Naive B cell (primary cell): ENCODE data around the gene PLEKHM3. TPM values are rescaled to one million over a fixed set of nuclear protein-coding genes. Genes with fewer than 3 reads are reported as not detected.
A peak's percentile ranks its signal among the peaks of the same experiment; 100 is the strongest.

Experiments used
- ATAC-seq, 2 donors: fragments of 150-1000 bp; cut with Tn5 transposase; 2 replicates each; pipeline ENCODE4 v1.10.0; 2021; ENCODE audit warnings: low read depth in 2 of 2, mild to moderate bottlenecking in 2 of 2, moderate library complexity in 2 of 2
- DNase-seq: peaks from one replicate; pipeline ENCODE4 v3.0.0; 2022
- H3K27ac Mint-ChIP-seq, 6 donors: one replicate each; pipeline ENCODE4 v1.8.0; 2020 to 2022; ENCODE audit warnings: mild to moderate bottlenecking in 6 of 6, mixed read lengths in 6 of 6, moderate library complexity in 5 of 6, inconsistent platforms in 2 of 6
- H3K27me3 Mint-ChIP-seq, 3 donors: one replicate each; pipeline ENCODE4 v1.8.0; 2021 to 2022; ENCODE audit warnings: mixed read lengths in 3 of 3, mild to moderate bottlenecking in 1 of 3
- H3K36me3 Mint-ChIP-seq, 2 donors: one replicate each; pipeline ENCODE4 v1.8.0; 2020 to 2022; ENCODE audit warnings: mixed read lengths in 2 of 2, inconsistent platforms in 1 of 2, mild to moderate bottlenecking in 1 of 2
- H3K4me1 Mint-ChIP-seq, 3 donors: one replicate each; pipeline ENCODE4 v1.8.0; 2020 to 2022; ENCODE audit warnings: mixed read lengths in 3 of 3, inconsistent platforms in 1 of 3, mild to moderate bottlenecking in 1 of 3, moderate library complexity in 1 of 3
- H3K4me3 Mint-ChIP-seq, 8 donors: one replicate each; pipeline ENCODE4 v1.8.0; 2020 to 2022; ENCODE audit warnings: mild to moderate bottlenecking in 8 of 8, mixed read lengths in 8 of 8, moderate library complexity in 8 of 8, inconsistent platforms in 2 of 8
- H3K9me3 Mint-ChIP-seq, 7 donors: one replicate each; pipeline ENCODE4 v1.8.0; 2020 to 2022; ENCODE audit warnings: mixed read lengths in 7 of 7, mild to moderate bottlenecking in 5 of 7, inconsistent platforms in 2 of 7, moderate library complexity in 1 of 7
- polyA plus RNA-seq, 6 donors: library from polyadenylated mRNA; unstranded; fragments of 300-500 nt; fragmentation: Illumina TruSeq; gene quantifications; one replicate each; pipeline ENCODE4 v1.2.3, GENCODE V29; 2021; ENCODE audit warnings: low read depth in 6 of 6

PLEKHM3 gene
- polyA plus RNA-seq, 6 donors from 2014 or later = 1.3 to 7.7 (median 3.7) TPM

GRCh38 chr2:207995887-207996286 is 29.4 kb downstream of the PLEKHM3 start:
- H3K36me3 Mint-ChIP-seq = peaks cover 14 to 22% of the 10 kb centered on the region in 2 donors
- H3K27me3 Mint-ChIP-seq = no peaks in the 10 kb centered on the region
- peak overlapping the region in 1 of 6 donors; percentile 48 for H3K27ac Mint-ChIP-seq
- no peaks in the 10 kb centered on the region for H3K9me3 Mint-ChIP-seq
- DNase-seq (no peak), ATAC-seq (no peak)
- no peak overlapping the region for H3K4me3 Mint-ChIP-seq
- H3K4me1 Mint-ChIP-seq = peaks cover 12 to 30% (median 16%) of the 10 kb centered on the region in 3 donors

- DNase-seq = no peak
- Mint-ChIP-seq H3K4me3 (peak overlapping the region in 1 of 8 donors; percentile 68), H3K27me3 (no peaks in the 10 kb centered on the region), H3K36me3 (peaks cover 6 to 8% of the 10 kb centered on the region in 2 donors), H3K4me1 (peaks cover 12 to 21% (median 16%) of the 10 kb centered on the region in 3 donors), H3K9me3 (no peaks in the 10 kb centered on the region), H3K27ac (peak overlapping the region in 2 of 6 donors; percentile 68 to 90)
- no peak for ATAC-seq
Observed at GRCh38 chr2:207993151-207993763, 32.1 kb downstream of the PLEKHM3 start.

- H3K9me3 Mint-ChIP-seq = no peaks in the 10 kb centered on the region
- peak overlapping the region in 1 of 6 donors; percentile 2 for H3K27ac Mint-ChIP-seq
- no peaks in the 10 kb centered on the region for H3K27me3 Mint-ChIP-seq
- ATAC-seq (no peak), DNase-seq (no peak)
- peaks cover under 1 to 2% of the 10 kb centered on the region in 2 donors for H3K36me3 Mint-ChIP-seq
- peaks cover 12 to 17% (median 16%) of the 10 kb centered on the region in 3 donors for H3K4me1 Mint-ChIP-seq
- no peak overlapping the region for H3K4me3 Mint-ChIP-seq
Observed at GRCh38 chr2:207991944-207992343, 33.4 kb downstream of the PLEKHM3 start.

GRCh38 chr2:207990784-207991183 is 34.5 kb downstream of the PLEKHM3 start:
- H3K9me3 Mint-ChIP-seq = no peaks in the 10 kb centered on the region
- no peaks in the 10 kb centered on the region for H3K36me3 Mint-ChIP-seq
- no peak overlapping the region for H3K27ac Mint-ChIP-seq
- ATAC-seq (no peak), DNase-seq (no peak)
- H3K4me3 Mint-ChIP-seq = no peak overlapping the region
- peaks cover 12 to 16% (median 13%) of the 10 kb centered on the region in 3 donors for H3K4me1 Mint-ChIP-seq
- H3K27me3 Mint-ChIP-seq = no peaks in the 10 kb centered on the region

GRCh38 chr2:207988975-207989374 is 36.4 kb downstream of the PLEKHM3 start:
- no peaks in the 10 kb centered on the region for H3K27me3 Mint-ChIP-seq
- H3K9me3 Mint-ChIP-seq = peaks cover 0 to 4% (median 0%) of the 10 kb centered on the region in 7 donors
- DNase-seq (no peak), ATAC-seq (no peak)
- H3K4me3 Mint-ChIP-seq = no peak overlapping the region
- no peak overlapping the region for H3K27ac Mint-ChIP-seq
- H3K36me3 Mint-ChIP-seq = no peaks in the 10 kb centered on the region
- peaks cover 11 to 22% (median 20%) of the 10 kb centered on the region in 3 donors for H3K4me1 Mint-ChIP-seq

GRCh38 chr2:207987025-207987716 is 38.2 kb downstream of the PLEKHM3 start:
- H3K4me1 Mint-ChIP-seq = peaks cover 17 to 30% (median 24%) of the 10 kb centered on the region in 3 donors
- H3K36me3 Mint-ChIP-seq = no peaks in the 10 kb centered on the region
- peak overlapping the region in 1 of 8 donors; percentile 13 for H3K4me3 Mint-ChIP-seq
- peaks cover 0 to 4% (median 0%) of the 10 kb centered on the region in 7 donors for H3K9me3 Mint-ChIP-seq
- peak overlapping the region in 3 of 6 donors; percentile 56 to 92 (median 78) for H3K27ac Mint-ChIP-seq
- no peak for DNase-seq
- no peak for ATAC-seq
- no peaks in the 10 kb centered on the region for H3K27me3 Mint-ChIP-seq

GRCh38 chr2:207984765-207985480 is 40.4 kb downstream of the PLEKHM3 start:
- no peaks in the 10 kb centered on the region for H3K27me3 Mint-ChIP-seq
- ATAC-seq (no peak), DNase-seq (no peak)
- H3K36me3 Mint-ChIP-seq = no peaks in the 10 kb centered on the region
- H3K4me3 Mint-ChIP-seq = peak overlapping the region in 6 of 8 donors; percentile 13 to 73 (median 54)
- H3K27ac Mint-ChIP-seq = peak overlapping the region; percentile 49 to 96 (median 92)
- peaks cover 21 to 33% (median 27%) of the 10 kb centered on the region in 3 donors for H3K4me1 Mint-ChIP-seq
- H3K9me3 Mint-ChIP-seq = peaks cover 0 to 4% (median 0%) of the 10 kb centered on the region in 7 donors

GRCh38 chr2:207983641-207984042 is 41.7 kb downstream of the PLEKHM3 start:
- H3K27ac Mint-ChIP-seq = peak overlapping the region; percentile 49 to 96 (median 92)
- H3K27me3 Mint-ChIP-seq = no peaks in the 10 kb centered on the region
- peaks cover 0 to 4% (median 0%) of the 10 kb centered on the region in 7 donors for H3K9me3 Mint-ChIP-seq
- H3K4me1 Mint-ChIP-seq = peaks cover 22 to 35% (median 32%) of the 10 kb centered on the region in 3 donors
- H3K4me3 Mint-ChIP-seq = peak overlapping the region; percentile 18 to 79 (median 54)
- peak; percentile 64 for DNase-seq
- ATAC-seq = peak; percentile 89 to 91
- H3K36me3 Mint-ChIP-seq = no peaks in the 10 kb centered on the region

GRCh38 chr2:207978177-207978948 is 47.0 kb downstream of the PLEKHM3 start:
- ATAC-seq = no peak
- Mint-ChIP-seq H3K27ac (peak overlapping the region in 2 of 6 donors; percentile 28 to 74), H3K4me3 (no peak overlapping the region), H3K36me3 (no peaks in the 10 kb centered on the region), H3K4me1 (peaks cover 8 to 17% (median 14%) of the 10 kb centered on the region in 3 donors), H3K9me3 (no peaks in the 10 kb centered on the region), H3K27me3 (no peaks in the 10 kb centered on the region)
- DNase-seq = no peak

- peak overlapping the region in 1 of 6 donors; percentile 50 for H3K27ac Mint-ChIP-seq
- DNase-seq = no peak
- no peaks in the 10 kb centered on the region for H3K27me3 Mint-ChIP-seq
- no peaks in the 10 kb centered on the region for H3K9me3 Mint-ChIP-seq
- no peak overlapping the region for H3K4me3 Mint-ChIP-seq
- H3K36me3 Mint-ChIP-seq = no peaks in the 10 kb centered on the region
- peaks cover 4 to 21% (median 6%) of the 10 kb centered on the region in 3 donors for H3K4me1 Mint-ChIP-seq
- no peak for ATAC-seq
Observed at GRCh38 chr2:207975921-207976320, 49.4 kb downstream of the PLEKHM3 start.

GRCh38 chr2:207974216-207974605 is 51.1 kb downstream of the PLEKHM3 start:
- no peaks in the 10 kb centered on the region for H3K27me3 Mint-ChIP-seq
- no peaks in the 10 kb centered on the region for H3K36me3 Mint-ChIP-seq
- H3K27ac Mint-ChIP-seq = no peak overlapping the region
- peaks cover 7 to 28% (median 18%) of the 10 kb centered on the region in 3 donors for H3K4me1 Mint-ChIP-seq
- no peak overlapping the region for H3K4me3 Mint-ChIP-seq
- H3K9me3 Mint-ChIP-seq = no peaks in the 10 kb centered on the region
- ATAC-seq (no peak), DNase-seq (no peak)

- no peaks in the 10 kb centered on the region for H3K36me3 Mint-ChIP-seq
- H3K27me3 Mint-ChIP-seq = no peaks in the 10 kb centered on the region
- H3K27ac Mint-ChIP-seq = no peak overlapping the region
- peaks cover 21 to 52% (median 27%) of the 10 kb centered on the region in 3 donors for H3K4me1 Mint-ChIP-seq
- no peaks in the 10 kb centered on the region for H3K9me3 Mint-ChIP-seq
- DNase-seq (no peak), ATAC-seq (no peak)
- H3K4me3 Mint-ChIP-seq = no peak overlapping the region
Observed at GRCh38 chr2:207970826-207971180, 54.5 kb downstream of the PLEKHM3 start.
